HEK293T (cell line): Measurements from ENCODE around the gene CCDC92.

ENCODE experiments used
- BHLHE40 ChIP-seq: fragments of 450-650 bp; IDR thresholded peaks from 2 replicates; pipeline ENCODE4 v1.6.1; 2016; ENCODE audit warnings: mild to moderate bottlenecking, moderate library complexity, borderline replicate concordance
- CTBP1 ChIP-seq: fragments of 450-650 bp; IDR thresholded peaks from 2 replicates; pipeline ENCODE4 v1.6.1; 2016; ENCODE audit warnings: borderline replicate concordance
- FOXA1 ChIP-seq: fragments of 450-650 bp; IDR thresholded peaks from 2 replicates; pipeline ENCODE4 v1.6.1; 2016; ENCODE audit warnings: mild to moderate bottlenecking
- FOXK2 ChIP-seq: fragments of 450-650 bp; IDR thresholded peaks from 2 replicates; pipeline ENCODE4 v1.6.1; 2016; ENCODE audit warnings: mild to moderate bottlenecking
- FOXM1 ChIP-seq: fragments of 450-650 bp; IDR thresholded peaks from 2 replicates; pipeline ENCODE4 v1.6.1; 2017; ENCODE audit warnings: mild to moderate bottlenecking, borderline replicate concordance
- LEF1 ChIP-seq: fragments of 450-650 bp; IDR thresholded peaks from 2 replicates; pipeline ENCODE4 v1.6.1; 2017; ENCODE audit warnings: mild to moderate bottlenecking, borderline replicate concordance
- PKNOX1 ChIP-seq: fragments of 450-650 bp; IDR thresholded peaks from 2 replicates; pipeline ENCODE4 v1.6.1; 2016
- SP1 ChIP-seq: fragments of 450-650 bp; IDR thresholded peaks from 2 replicates; pipeline ENCODE4 v1.6.1; 2017
- SUZ12 ChIP-seq: fragments of 450-650 bp; IDR thresholded peaks from 2 replicates; pipeline ENCODE4 v1.6.1; 2016; ENCODE audit warnings: mild to moderate bottlenecking

DNA sequence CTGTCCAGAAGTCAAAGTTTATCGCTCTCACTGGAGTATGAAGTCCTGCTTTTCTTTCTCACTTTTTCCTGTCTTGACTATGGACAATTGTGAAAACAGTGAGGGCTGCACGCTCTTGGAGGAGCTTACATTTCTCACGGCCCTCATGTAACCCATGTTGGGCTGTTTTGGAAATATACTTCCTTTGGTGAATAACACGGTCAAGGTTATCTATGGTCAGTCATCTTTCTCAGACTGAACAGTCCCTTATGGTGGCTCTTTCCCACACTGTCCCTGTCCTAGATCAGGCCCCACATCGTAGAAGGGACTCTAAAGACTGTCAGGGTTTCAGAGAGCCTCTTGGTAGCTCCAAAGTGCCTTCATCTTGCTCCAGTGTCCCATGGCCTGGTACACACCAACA lies 7.2 kb downstream of the CCDC92 start:
- TF ChIP-seq FOXM1 (no peak), LEF1 (no peak), SUZ12 (no peak), CTBP1 (no peak), SP1 (no peak), BHLHE40 (no peak), FOXA1 (no peak), FOXK2 (no peak), PKNOX1 (no peak)
